ENCODE measurements around the gene LYRM9.

DNA sequence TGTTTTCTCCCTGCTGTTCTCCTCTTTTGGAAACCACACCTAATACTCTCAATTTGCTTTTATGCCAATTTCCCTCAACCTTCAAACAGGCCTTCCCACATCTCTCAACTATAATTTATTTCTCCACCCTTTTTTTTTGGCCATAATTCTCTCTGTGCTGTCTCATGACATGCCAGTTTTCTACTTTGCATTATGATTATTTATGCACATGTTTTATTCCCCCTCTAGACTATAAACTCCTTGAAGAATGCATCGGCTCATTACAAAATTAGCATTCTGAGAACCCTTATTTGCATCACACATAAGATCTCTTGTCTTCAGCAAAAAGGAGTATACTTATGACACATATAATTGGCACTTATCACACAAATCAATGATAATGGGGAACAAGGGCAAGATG, 10.9 kb upstream of the LYRM9 start:
- TF ChIP-seq CTCF (tag by site-specific recombination; IDR thresholded peaks at IDR 0.05), result no peak
- no peak for TF ChIP-seq ZNF114 (tag by site-specific recombination; IDR thresholded peaks at IDR 0.05)
- TF ChIP-seq ZNF658 (tag by site-specific recombination; IDR thresholded peaks at IDR 0.05), result no peak
- TF ChIP-seq ZNF362 (tag by site-specific recombination; IDR thresholded peaks at IDR 0.05), result no peak
- TF ChIP-seq ZNF580 (tag by site-specific recombination; IDR thresholded peaks at IDR 0.05), result no peak
- no peak for TF ChIP-seq ZNF600 (tag by site-specific recombination; IDR thresholded peaks at IDR 0.05)
- TF ChIP-seq ZNF350 (tag by site-specific recombination; IDR thresholded peaks at IDR 0.05), result no peak
- TF ChIP-seq ZNF776 (tag by site-specific recombination; IDR thresholded peaks at IDR 0.05; ENCODE audit: borderline replicate concordance), result no peak
- TF ChIP-seq ZNF571 (tag by site-specific recombination; IDR thresholded peaks at IDR 0.05), result no peak
- TF ChIP-seq GLI4 (tag by site-specific recombination; IDR thresholded peaks at IDR 0.05), result no peak
- no peak for TF ChIP-seq ZNF138 (tag by site-specific recombination; IDR thresholded peaks at IDR 0.05; ENCODE audit: borderline replicate concordance)
- no peak for TF ChIP-seq ZNF76 (tag by site-specific recombination; IDR thresholded peaks at IDR 0.05; ENCODE audit: borderline replicate concordance, low read depth)
- TF ChIP-seq, protein P1, sequence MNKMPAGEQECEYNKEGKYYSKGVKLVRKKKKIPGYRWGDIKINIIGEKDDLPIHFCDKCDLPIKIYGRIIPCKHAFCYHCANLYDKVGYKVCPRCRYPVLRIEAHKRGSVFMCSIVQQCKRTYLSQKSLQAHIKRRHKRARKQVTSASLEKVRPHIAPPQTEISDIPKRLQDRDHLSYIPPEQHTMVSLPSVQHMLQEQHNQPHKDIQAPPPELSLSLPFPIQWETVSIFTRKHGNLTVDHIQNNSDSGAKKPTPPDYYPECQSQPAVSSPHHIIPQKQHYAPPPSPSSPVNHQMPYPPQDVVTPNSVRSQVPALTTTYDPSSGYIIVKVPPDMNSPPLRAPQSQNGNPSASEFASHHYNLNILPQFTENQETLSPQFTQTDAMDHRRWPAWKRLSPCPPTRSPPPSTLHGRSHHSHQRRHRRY (tag by site-specific recombination; IDR thresholded peaks at IDR 0.05), result no peak
- no peak for TF ChIP-seq ZNF223 (tag by site-specific recombination; IDR thresholded peaks at IDR 0.05)

Data from HEK293 (cell line).